Trophoblast cell (in vitro differentiated cells and primary cell): ENCODE results near the gene TMEM259.

Experiments
- DNase-seq, 2 donors: peaks; one replicate each; pipeline ENCODE4 v3.0.0-alpha.2; 2016
- H2AFZ ChIP-seq: 2 replicates; pipeline ENCODE4 v1.6.1; 2013; ENCODE audit warnings: low read length, moderate library complexity, mild to moderate bottlenecking; ENCODE audit not compliant: insufficient read depth, poor library complexity
- H2AK5ac ChIP-seq: 2 replicates; pipeline ENCODE4 v1.6.1; 2013; ENCODE audit warnings: mild to moderate bottlenecking, low read length
- H2BK120ac ChIP-seq: 2 replicates; pipeline ENCODE4 v1.6.1; 2013; ENCODE audit warnings: low read length, mild to moderate bottlenecking, moderate library complexity; ENCODE audit not compliant: insufficient read depth, poor library complexity
- H2BK12ac ChIP-seq: 2 replicates; pipeline ENCODE4 v1.6.1; 2013; ENCODE audit warnings: mild to moderate bottlenecking, low read length, moderate library complexity
- H2BK5ac ChIP-seq: 2 replicates; pipeline ENCODE4 v1.6.1; 2013; ENCODE audit warnings: low read length, low read depth, moderate library complexity, mild to moderate bottlenecking; ENCODE audit not compliant: poor library complexity
- H3K14ac ChIP-seq: 2 replicates; pipeline ENCODE4 v1.6.1; 2013; ENCODE audit warnings: mild to moderate bottlenecking, low read length
- H3K18ac ChIP-seq: 2 replicates; pipeline ENCODE4 v1.6.1; 2013; ENCODE audit warnings: mild to moderate bottlenecking, low read length
- H3K23ac ChIP-seq: 2 replicates; pipeline ENCODE4 v1.6.1; 2013; ENCODE audit warnings: low read length
- H3K27ac ChIP-seq: 2 replicates; pipeline ENCODE4 v1.5.1; 2013; ENCODE audit warnings: low read depth, mild to moderate bottlenecking, inconsistent platforms, low read length, moderate library complexity
- H3K27me3 ChIP-seq: 2 replicates; pipeline ENCODE4 v1.6.1; 2013; ENCODE audit warnings: inconsistent platforms, mild to moderate bottlenecking, low read length, moderate library complexity; ENCODE audit not compliant: insufficient read depth
- H3K36me3 ChIP-seq, 2 experiments: 1 replicate in 1 of 2; 2 replicates in 1 of 2; pipeline ENCODE4 v1.6.1; 2013; ENCODE audit warnings: low read length in 2 of 2, mild to moderate bottlenecking in 2 of 2, moderate library complexity in 1 of 2; ENCODE audit not compliant: insufficient read depth in 2 of 2, control insufficient read depth in 1 of 2
- H3K4ac ChIP-seq: 2 replicates; pipeline ENCODE4 v1.6.1; 2013; ENCODE audit warnings: low read depth, mild to moderate bottlenecking, low read length, moderate library complexity
- H3K4me1 ChIP-seq, 2 experiments: 1 replicate in 1 of 2; 2 replicates in 1 of 2; pipeline ENCODE4 v1.6.1; 2013; ENCODE audit warnings: low read length in 2 of 2, mild to moderate bottlenecking in 2 of 2, moderate library complexity in 1 of 2; ENCODE audit not compliant: insufficient read depth in 2 of 2, control insufficient read depth in 1 of 2
- H3K4me2 ChIP-seq: 2 replicates; pipeline ENCODE4 v1.6.1; 2013; ENCODE audit warnings: inconsistent platforms, mild to moderate bottlenecking, low read length, moderate library complexity
- H3K4me3 ChIP-seq: 2 replicates; pipeline ENCODE4 v1.5.1; 2013; ENCODE audit warnings: mild to moderate bottlenecking, low read depth, low read length, inconsistent platforms
- H3K79me1 ChIP-seq: one replicate; pipeline ENCODE4 v1.6.1; 2013; ENCODE audit warnings: low read length
- H3K79me2 ChIP-seq: 2 replicates; pipeline ENCODE4 v1.6.1; 2013; ENCODE audit warnings: low read length, mild to moderate bottlenecking; ENCODE audit not compliant: control insufficient read depth, insufficient read depth, poor library complexity
- H3K9ac ChIP-seq: 2 replicates; pipeline ENCODE4 v1.6.1; 2013; ENCODE audit warnings: mild to moderate bottlenecking, low read length
- H3K9me3 ChIP-seq: 2 replicates; pipeline ENCODE4 v1.6.1; 2013; ENCODE audit warnings: low read depth, mild to moderate bottlenecking, control low read depth, inconsistent platforms, low read length; ENCODE audit not compliant: insufficient read depth
- H4K12ac ChIP-seq: 2 replicates; pipeline ENCODE4 v1.6.1; 2013; ENCODE audit warnings: low read depth, mild to moderate bottlenecking, low read length, moderate library complexity
- H4K8ac ChIP-seq: 2 replicates; pipeline ENCODE4 v1.6.1; 2013; ENCODE audit warnings: low read depth, mild to moderate bottlenecking, low read length, moderate library complexity
- H4K91ac ChIP-seq: one replicate; pipeline ENCODE4 v1.6.1; 2013; ENCODE audit warnings: low read depth, mild to moderate bottlenecking, low read length, moderate library complexity
- WGBS: extraction: QIAGEN DNeasy Blood & Tissue Kit; methylation state at CpG from one replicate; pipeline ENCODE4 v1.1.7; 2013; ENCODE audit warnings: missing lambda C conversion rate; ENCODE audit not compliant: insufficient read length, insufficient coverage; ENCODE audit errors: extremely low coverage; 5-methylcytosine and 5-hydroxymethylcytosine counted together

TMEM259 gene

DNA sequence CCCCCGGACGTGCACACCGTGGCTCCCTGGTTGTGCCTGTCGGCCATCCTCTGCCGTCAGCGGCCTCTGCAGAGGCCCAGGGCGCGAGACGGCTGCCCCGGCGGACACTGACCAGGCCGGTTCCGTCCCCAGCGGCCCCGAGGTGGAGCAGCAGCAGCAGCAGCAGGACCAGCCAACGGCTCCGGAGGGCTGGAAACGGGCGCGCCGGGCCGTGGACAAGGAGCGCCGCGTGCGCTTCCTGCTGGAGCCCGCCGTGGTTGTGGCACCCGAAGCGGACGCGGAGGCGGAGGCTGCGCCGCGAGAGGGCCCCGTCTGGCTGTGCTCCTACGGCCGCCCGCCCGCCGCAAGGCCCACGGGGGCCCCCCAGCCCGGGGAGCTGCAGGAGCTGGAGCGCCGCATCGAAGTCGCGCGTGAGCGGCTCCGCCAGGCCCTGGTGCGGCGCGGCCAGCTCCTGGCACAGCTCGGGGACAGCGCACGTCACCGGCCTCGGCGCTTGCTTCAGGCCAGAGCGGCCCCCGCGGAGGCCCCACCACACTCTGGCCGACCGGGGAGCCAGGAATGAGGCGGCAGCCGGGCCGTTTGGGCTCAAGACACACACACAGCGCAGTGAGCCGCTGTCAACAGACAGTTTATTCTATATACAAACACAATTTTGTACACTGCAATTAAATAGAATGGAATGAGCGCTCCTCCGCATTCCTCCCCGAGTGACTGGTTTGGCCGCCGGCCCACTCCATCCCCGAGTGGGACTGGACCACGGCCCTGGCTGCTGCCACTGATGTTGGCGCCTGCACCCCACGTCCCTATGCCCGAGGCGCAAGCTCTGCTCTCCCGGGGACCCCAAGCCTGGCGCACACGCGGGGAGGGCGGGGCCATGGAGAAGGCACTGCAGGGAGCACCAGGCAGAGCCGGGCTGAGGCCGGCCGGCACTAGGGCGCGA, 11.6 kb downstream of the TMEM259 start:
- Histone ChIP-seq H3K23ac (no peak overlapping the region), H3K36me3 (peaks cover 55 to 60% of the 10 kb centered on the region in 2 experiments), H3K4ac (no peak overlapping the region), H2AFZ (no peak overlapping the region), H3K4me1 (no peaks in the 10 kb centered on the region), H3K18ac (no peak overlapping the region), H3K79me2 (no peaks in the 10 kb centered on the region), H3K4me3 (no peak overlapping the region), H3K27me3 (no peaks in the 10 kb centered on the region), H3K14ac (no peak overlapping the region), H3K27ac (no peak overlapping the region), H4K8ac (no peak overlapping the region), H2BK120ac (no peak overlapping the region), H4K91ac (no peak overlapping the region), H4K12ac (no peak overlapping the region), H2BK12ac (no peak overlapping the region), H3K79me1 (no peaks in the 10 kb centered on the region), H2AK5ac (no peak overlapping the region), H3K9me3 (peaks cover 2% of the 10 kb centered on the region), H2BK5ac (no peak overlapping the region), H3K4me2 (no peak overlapping the region), H3K9ac (no peak overlapping the region)
- DNase-seq = peak in 1 of 2 donors; percentile 45
- no CpG with 5 or more reads among the region's 92 CpGs for WGBS

DNA sequence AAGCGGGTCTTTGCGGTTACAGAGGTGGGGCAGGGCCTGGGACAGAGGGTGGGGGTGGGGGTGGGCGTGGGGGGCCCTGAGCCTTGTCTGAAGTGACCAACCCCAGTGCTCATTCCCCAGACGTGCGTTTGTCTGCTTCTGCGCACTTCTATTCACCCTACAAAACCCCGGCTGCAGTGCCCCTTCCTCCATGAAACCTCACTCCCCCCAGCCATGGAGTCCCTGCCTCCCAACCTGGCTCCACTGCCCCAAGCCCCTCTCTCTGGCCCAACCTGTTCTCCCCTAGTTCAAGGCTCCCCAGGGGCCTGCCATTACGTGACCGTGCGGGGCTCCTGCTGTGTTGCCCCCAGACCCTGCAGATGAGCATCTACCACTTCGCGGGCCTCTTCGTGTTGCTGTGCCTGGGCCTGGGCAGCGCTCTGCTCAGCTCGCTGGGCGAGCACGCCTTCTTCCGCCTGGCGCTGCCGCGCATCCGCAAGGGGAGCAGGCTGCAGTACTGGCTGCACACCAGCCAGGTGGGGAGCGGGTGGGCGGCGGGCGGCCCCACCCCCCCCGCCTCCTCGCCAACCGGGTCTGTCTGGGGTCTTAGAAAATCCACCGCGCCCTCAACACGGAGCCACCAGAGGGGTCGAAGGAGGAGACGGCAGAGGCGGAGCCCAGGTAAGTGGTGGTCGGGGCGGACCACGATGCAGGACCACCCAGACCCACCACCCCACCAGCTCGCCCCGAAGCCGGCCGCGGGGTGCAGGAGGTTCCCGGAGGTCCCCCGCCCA, 12.5 kb downstream of the TMEM259 start:
- Histone ChIP-seq H2AK5ac (no peak overlapping the region), H3K4me1 (no peaks in the 10 kb centered on the region), H3K4ac (no peak overlapping the region), H3K79me2 (no peaks in the 10 kb centered on the region), H3K4me2 (no peak overlapping the region), H2BK120ac (no peak overlapping the region), H4K91ac (no peak overlapping the region), H3K79me1 (no peaks in the 10 kb centered on the region), H3K4me3 (no peak overlapping the region), H3K9me3 (peaks cover 2% of the 10 kb centered on the region), H3K18ac (no peak overlapping the region), H3K36me3 (peaks cover 46 to 52% of the 10 kb centered on the region in 2 experiments), H3K14ac (no peak overlapping the region), H3K23ac (no peak overlapping the region), H2AFZ (no peak overlapping the region), H4K8ac (no peak overlapping the region), H3K9ac (no peak overlapping the region), H2BK5ac (no peak overlapping the region), H4K12ac (no peak overlapping the region), H2BK12ac (no peak overlapping the region), H3K27me3 (no peaks in the 10 kb centered on the region), H3K27ac (no peak overlapping the region)
- WGBS = no CpG with 5 or more reads among the region's 45 CpGs
- DNase-seq = no peak

DNA sequence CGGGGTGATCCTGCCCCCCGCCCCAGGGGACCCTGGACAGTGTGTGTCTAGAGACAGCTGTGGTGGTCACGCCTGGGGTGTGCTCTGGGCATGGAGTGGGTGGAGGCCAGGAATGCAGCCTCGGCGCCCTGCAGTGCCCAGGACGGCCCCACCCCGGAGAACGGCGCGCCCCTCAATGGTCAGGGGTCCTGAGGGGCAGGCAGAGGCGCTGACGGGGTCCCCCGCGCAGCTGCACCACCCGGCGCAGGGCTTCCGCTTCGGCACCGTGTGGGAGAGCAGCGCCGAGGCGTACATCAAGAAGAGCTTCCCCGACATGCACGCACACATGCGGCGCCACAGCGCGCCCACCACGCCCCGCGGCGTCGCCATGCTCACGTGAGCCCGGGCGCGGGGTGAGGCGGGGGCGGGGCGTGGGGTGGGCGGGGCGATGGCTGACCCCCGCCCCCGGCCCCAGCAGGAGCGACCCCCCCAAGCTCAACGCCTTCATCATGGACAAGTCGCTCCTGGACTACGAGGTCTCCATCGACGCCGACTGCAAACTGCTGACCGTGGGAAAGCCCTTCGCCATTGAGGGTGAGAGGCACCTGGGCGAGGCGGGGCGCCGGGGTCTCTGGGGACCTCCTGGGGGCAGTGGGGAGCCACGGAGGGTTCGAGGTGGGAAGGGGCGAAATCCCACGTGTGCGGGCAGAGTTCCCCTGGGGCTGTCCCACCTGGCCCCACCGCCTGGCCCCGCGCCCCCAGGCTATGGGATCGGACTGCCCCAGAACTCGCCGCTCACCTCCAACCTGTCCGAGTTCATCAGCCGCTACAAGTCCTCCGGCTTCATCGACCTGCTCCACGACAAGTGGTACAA, 13.3 kb downstream of the TMEM259 start:
- no CpG with 5 or more reads among the region's 73 CpGs for whole genome bisulfite sequencing

More for the DNA sequence above, 13.3 kb downstream of the TMEM259 start:
- Histone ChIP-seq H4K91ac (no peak overlapping the region), H3K4me1 (no peaks in the 10 kb centered on the region), H3K4ac (no peak overlapping the region), H3K79me2 (no peaks in the 10 kb centered on the region), H4K8ac (no peak overlapping the region), H2BK5ac (no peak overlapping the region), H2AK5ac (no peak overlapping the region), H3K27me3 (no peaks in the 10 kb centered on the region), H3K23ac (no peak overlapping the region), H2BK12ac (no peak overlapping the region), H3K4me2 (no peak overlapping the region), H3K4me3 (no peak overlapping the region), H3K18ac (no peak overlapping the region), H4K12ac (no peak overlapping the region), H3K79me1 (no peaks in the 10 kb centered on the region), H3K14ac (no peak overlapping the region), H3K36me3 (peaks cover 39 to 44% of the 10 kb centered on the region in 2 experiments), H3K27ac (no peak overlapping the region), H3K9ac (no peak overlapping the region), H2AFZ (no peak overlapping the region), H3K9me3 (peaks cover 2% of the 10 kb centered on the region), H2BK120ac (no peak overlapping the region)
- DNase-seq = no peak
